ENCODE data around the gene HYAL1. TPM values are rescaled to one million over a fixed set of nuclear protein-coding genes. Genes with fewer than 3 reads are reported as not detected.
A peak's percentile ranks its signal among the peaks of the same experiment; 100 is the strongest.
"Not testable (repeated sequence)": the region's sequence is repeated elsewhere in the genome, so short reads cannot be mapped to it uniquely, and the experiment has no call there.

Gene HYAL1
- polyA plus RNA-seq, 3 donors = 6.3 to 7.1 (median 7.0) TPM

- DNase-seq (ENCODE audit: low read depth in 3 of 3, low spot score in 2 of 3) = no peak
These were observed 7.6 kb downstream of the HYAL1 start for GRCh38 chr3:50295553-50296431.

DNA sequence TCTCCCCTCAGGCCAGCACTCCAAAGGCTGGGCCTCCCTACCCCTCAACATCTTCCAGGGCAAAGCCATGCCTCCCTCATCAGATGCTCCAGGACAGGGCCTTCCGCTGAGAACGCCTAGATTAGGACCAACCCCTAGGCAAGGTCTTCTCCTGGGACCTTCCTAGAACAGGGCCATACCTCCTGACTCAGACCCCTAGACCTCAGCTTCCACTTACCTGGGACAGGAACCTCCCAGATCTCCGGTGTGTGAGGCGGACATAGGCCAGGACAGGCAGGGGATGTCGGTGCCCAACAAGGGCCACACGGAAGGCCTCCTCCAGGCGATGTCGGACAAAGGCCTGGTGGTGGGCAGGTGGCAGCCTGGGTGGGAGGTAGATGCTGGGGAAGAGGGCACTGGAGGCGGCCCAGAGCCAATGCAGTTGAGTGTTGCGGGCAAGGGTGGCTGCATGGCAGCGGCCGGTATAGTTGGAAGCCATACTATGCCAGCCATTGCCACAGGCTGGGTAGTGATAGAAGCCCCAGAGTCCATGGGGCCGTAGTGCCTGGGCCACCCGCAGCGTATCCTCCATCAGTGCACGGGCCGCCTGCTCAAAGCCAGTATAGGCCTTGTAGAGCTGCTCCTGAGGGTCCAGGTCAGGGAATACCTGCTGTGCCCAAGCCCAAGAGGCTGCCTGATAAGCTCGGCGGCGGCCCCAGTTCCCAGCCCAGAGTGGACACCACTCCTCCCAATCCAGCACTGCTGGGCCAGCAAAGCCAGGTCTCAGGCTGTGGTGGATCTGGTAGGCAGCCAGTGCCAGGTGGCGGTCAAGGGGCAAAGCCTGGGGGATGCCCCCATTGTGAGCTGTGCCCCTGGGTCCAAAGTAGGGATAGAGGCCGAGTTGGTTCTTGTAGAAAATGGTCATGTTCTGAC is 8.6 kb downstream of the HYAL1 start:
- no peak for DNase-seq (ENCODE audit: low read depth in 3 of 3, low spot score in 2 of 3)

GRCh38 chr3:50294089-50294488 is 9.3 kb downstream of the HYAL1 start:
- no peak for DNase-seq (ENCODE audit: low read depth in 3 of 3, low spot score in 2 of 3)

DNA sequence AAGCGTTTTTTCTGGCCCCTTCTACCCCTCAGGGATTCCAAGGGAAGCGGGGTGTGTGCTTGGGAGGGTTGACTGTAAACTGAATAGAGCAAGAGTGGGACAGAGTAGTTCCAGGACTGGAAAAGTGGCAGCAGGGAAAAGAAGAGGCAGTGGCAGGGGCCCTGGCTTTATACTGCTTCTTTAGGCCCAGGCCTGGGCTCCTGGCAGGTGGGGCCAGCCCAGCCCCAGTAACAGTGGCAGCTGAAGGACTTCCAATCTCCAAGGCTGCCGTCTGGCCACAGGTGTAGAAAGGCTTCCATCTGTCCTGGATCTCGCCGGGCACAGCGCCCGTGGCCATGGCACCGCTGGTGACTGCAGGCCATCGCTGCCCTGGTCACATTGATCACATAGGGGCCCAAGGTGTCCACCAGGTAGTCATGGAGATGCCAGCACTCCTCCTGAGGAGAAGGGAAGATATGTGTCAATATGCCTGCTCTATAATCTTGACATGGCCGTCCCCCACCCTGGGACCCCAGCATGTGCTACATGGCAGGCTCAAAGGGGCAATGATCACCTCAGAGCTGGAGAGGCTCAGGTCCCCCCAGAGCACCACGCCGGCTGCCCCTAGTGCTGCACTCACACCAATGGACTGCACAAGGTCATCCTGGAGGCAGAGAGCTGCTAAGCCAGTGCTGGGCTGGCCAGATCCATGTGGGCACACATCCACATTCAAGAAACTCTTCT is 10.1 kb downstream of the HYAL1 start:
- no peak for DNase-seq (ENCODE audit: low read depth in 3 of 3, low spot score in 2 of 3)

DNA sequence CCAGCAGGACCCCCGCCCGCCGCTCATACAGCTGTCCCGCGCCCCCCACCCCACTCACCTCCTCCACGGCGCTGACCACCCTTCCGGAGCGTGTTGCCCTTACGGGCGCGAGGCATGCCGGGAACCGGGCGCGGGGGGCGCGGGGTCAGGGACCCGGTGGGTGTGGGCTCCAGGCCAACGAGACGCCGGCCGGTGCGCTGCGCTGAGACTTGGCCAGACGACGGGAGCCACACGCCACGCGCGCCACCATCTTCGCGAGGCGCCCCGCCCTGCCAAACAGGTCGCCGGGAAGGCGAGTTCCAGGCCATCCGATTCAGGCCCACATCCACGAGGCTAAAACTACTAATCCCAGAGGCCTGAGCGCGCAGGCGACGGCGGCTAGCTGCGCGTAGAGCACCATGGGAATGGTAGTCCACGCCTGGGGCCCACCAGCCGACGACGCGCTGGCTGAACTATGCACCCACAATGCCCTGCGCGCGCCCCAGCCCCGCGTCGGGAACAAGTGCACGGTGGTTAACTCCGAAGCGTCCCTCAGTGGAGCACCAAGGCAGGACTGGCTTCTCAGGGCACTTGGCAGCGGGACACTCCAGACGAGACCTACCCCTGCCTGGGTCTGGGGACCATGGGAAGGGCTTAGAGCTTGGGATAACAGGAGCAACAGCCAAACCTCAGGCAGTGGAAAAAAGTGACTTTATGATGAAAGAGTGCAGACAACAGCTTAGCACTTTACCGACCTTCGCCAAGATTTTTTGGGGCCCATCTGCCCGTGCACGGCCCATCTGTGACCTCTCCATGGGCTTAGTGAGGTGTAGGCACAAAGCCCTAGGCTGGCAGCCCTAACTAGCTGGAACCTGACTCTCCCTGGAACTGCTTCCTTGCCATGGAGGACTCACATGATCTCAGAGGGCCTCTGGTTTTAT is 11.0 kb downstream of the HYAL1 start, which contains the start of gene IFRD2:
Gene IFRD2 (minus strand): TSS at position 271 of the 920 bp plus-strand sequence. CDS start 155 bp downstream, at position 116.
- peak; percentile 86 to 94 (median 87) for DNase-seq (ENCODE audit: low read depth in 3 of 3, low spot score in 2 of 3)

GRCh38 chr3:50290161-50290641 is 13.2 kb downstream of the HYAL1 start:
- no peak for DNase-seq (ENCODE audit: low read depth in 3 of 3, low spot score in 2 of 3)

DNA sequence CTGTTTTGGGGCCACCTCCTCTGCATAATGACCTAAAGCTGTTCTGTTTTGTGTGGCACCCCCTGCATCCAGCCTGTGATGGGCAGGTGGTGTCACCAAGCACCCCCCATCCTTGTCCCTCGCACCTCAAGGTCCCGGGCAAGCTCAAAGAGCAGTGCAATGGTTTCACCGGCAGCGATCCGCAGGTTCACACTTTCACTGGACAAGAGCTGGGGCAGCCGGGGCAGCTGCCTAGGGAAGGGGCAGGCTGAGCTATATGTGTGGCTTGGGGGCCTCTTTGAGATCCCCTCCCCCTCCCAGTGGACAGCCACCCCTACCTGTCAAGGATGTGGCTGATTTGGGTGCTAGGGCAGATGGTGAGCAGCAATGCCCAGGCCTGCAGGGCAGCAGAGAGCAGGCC is 14.2 kb downstream of the HYAL1 start:
- no peak for DNase-seq (ENCODE audit: low read depth in 3 of 3, low spot score in 2 of 3)

GRCh38 chr3:50288387-50289007 is 14.9 kb downstream of the HYAL1 start:
- DNase-seq (ENCODE audit: low read depth in 3 of 3, low spot score in 2 of 3) = no peak

GRCh38 chr3:50287262-50287661 is 16.1 kb downstream of the HYAL1 start:
- DNase-seq (ENCODE audit: low read depth in 3 of 3, low spot score in 2 of 3) = no peak

GRCh38 chr3:50286322-50287227 is 16.8 kb downstream of the HYAL1 start:
- DNase-seq (ENCODE audit: low read depth in 3 of 3, low spot score in 2 of 3) = no peak

GRCh38 chr3:50284121-50284520 is 19.3 kb downstream of the HYAL1 start:
- not testable (repeated sequence) for DNase-seq (ENCODE audit: low read depth in 3 of 3, low spot score in 2 of 3)

- no peak for DNase-seq (ENCODE audit: low read depth in 3 of 3, low spot score in 2 of 3)
These were observed 23.9 kb downstream of the HYAL1 start for GRCh38 chr3:50279255-50280016.

DNA sequence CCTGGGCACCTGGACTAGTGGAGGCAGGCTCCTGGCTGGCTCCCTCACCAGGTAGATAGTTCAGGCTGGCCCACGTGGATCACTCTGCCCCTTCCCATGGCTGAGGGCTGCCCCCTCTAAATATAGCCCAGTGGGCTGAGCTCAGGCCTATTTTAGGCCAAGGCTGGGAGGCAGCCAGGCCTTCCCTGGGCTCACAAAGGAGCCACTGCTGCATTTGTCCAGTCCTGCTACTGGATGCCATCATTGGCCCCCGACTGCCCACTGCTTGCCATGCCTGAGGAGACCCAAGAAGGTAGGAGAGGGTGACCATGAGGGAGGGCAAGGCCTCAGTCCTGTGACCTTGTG is 24.5 kb downstream of the HYAL1 start, which contains the start of gene LSMEM2:
Gene LSMEM2 (plus strand): TSS at position 208 of the 345 bp plus-strand sequence. CDS start 27 bp downstream, at position 235.
- DNase-seq (ENCODE audit: low read depth in 3 of 3, low spot score in 2 of 3) = no peak

DNA sequence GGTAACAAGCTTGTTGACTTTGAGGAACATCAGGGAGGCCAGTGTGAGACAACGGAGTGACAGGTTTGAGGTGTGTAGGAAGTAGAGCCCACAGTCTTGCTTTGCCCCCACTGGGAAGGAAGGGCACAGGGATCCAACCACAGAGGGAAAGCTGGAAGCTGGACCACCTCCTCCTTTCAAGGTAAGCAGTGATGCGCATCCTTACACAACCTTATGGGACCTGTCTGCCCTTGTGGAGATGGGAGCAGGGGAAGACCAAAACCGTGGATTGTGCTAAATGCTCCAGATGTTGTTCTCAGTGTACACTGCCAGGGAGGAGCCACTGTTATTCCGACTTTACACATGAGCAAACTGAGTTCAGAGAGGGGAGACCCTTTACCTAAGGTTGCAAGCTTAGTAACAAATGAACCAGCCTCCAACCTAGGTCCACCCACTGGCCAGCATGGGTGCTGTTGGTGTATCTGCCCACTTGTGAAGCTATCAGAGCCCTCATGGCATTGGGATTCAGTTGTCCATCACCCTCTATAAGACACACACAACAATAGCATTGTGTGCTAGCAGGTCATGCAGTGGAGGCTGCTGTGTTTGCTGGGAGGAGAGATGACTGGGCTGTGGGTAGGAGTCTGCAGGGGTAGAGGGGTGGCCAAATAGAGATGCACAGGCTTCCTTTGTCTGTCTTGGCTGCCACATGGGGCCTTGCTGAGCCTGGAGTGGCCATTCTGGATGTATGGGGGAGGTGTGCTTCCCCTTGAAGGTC is 25.1 kb downstream of the HYAL1 start:
- no peak for DNase-seq (ENCODE audit: low read depth in 3 of 3, low spot score in 2 of 3)

- no peak for DNase-seq (ENCODE audit: low read depth in 3 of 3, low spot score in 2 of 3)
These were observed 26.6 kb downstream of the HYAL1 start for GRCh38 chr3:50276762-50277101.

DNA sequence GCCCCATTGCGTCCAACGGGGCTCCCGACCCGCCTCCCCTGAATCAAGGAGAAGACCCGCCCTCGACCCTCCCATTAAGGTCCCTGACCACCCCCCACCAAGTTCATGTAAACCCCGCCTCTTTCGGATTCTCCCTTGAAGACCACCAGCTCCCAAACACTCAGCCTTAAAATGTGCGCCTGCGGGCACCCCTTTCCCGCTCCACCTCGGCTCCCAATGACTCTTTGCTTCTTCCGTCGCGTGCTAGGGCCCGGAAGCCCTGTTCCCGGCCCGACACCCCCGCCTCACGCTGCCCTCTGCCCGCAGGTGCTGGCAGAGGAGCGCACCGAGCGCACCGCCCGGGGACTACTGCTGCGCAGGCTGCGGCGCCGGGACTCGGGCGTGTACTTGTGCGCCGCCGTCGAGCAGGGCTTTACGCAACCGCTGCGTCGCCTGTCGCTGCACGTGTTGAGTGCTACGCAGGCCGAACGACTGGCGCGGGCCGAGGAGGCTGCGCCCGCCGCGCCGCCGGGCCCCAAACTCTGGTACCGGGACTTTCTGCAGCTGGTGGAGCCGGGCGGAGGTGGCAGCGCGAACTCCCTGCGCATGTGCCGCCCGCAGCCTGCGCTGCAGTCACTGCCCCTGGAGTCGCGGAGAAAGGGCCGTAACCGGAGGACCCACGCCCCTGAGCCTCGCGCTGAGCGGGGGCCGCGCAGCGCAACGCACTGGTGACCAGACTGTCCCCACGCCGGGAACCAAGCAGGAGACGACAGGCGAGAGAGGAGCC is 27.2 kb downstream of the HYAL1 start:
- no peak for DNase-seq (ENCODE audit: low read depth in 3 of 3, low spot score in 2 of 3)
